ENCODE data around the gene DCUN1D2. TPM values are rescaled to one million over a fixed set of nuclear protein-coding genes. Genes with fewer than 3 reads are reported as not detected.
"Not testable (repeated sequence)": the region's sequence is repeated elsewhere in the genome, so short reads cannot be mapped to it uniquely, and the experiment has no call there.

DCUN1D2 gene
- total RNA-seq, 1 donor from 2014 or later = 12.9 TPM

DNA sequence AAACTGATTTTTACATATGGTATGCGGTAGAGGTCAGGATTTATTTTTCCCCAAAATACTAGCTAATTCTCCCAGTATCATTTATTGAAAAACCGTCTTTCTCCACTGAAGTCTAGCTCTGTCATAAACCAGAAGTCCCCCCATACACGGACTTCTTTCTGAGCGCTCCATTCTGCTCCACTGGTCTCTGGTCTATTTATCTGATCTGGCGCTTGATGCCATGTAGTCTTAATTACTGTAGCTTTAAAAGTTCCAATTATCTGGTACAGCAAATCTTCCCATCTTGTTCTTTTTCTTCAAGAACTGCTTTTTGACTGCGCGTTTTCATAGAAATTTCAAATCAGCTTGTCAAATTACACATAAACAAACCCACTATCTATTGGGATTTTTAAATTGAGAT is 13.7 kb downstream of the DCUN1D2 start:
- no peaks in the 10 kb centered on the region for H3K27me3 ChIP-seq (ENCODE audit: control insufficient read depth, insufficient read depth, low read length)
- TF ChIP-seq, protein P1, sequence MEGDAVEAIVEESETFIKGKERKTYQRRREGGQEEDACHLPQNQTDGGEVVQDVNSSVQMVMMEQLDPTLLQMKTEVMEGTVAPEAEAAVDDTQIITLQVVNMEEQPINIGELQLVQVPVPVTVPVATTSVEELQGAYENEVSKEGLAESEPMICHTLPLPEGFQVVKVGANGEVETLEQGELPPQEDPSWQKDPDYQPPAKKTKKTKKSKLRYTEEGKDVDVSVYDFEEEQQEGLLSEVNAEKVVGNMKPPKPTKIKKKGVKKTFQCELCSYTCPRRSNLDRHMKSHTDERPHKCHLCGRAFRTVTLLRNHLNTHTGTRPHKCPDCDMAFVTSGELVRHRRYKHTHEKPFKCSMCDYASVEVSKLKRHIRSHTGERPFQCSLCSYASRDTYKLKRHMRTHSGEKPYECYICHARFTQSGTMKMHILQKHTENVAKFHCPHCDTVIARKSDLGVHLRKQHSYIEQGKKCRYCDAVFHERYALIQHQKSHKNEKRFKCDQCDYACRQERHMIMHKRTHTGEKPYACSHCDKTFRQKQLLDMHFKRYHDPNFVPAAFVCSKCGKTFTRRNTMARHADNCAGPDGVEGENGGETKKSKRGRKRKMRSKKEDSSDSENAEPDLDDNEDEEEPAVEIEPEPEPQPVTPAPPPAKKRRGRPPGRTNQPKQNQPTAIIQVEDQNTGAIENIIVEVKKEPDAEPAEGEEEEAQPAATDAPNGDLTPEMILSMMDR (IDR thresholded peaks at IDR 0.05; ENCODE audit: insufficient read depth, low read length, poor library complexity, severe bottlenecking) = no peak
- DNase-seq (ENCODE audit: low read depth) = no peak
- H3K36me3 ChIP-seq (ENCODE audit: control insufficient read depth, insufficient read depth, low read length) = peaks cover 1% of the 10 kb centered on the region
- no peak overlapping the region for H3K4me3 ChIP-seq (ENCODE audit: low read depth, low read length)

DNA sequence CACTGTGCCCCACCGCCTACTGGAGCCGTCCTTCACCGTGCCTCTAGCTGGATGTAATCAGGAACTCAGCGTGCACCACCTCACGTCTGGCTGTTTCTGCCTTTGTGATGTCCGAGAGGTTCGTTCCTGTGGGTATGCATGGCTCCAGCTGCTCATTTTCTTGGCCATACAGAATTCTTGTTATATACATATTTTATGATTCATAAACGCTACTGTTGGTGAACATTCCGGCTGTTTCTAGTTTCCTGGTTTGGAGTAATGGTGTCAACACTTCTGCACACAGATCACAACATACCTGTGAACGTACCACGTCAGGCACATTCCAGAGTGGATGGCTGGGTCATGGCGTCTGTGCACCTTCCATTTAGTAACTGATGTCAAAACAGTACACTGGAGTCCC is 14.6 kb downstream of the DCUN1D2 start:
- no peaks in the 10 kb centered on the region for H3K27me3 ChIP-seq (ENCODE audit: control insufficient read depth, insufficient read depth, low read length)
- peaks cover 1% of the 10 kb centered on the region for H3K36me3 ChIP-seq (ENCODE audit: control insufficient read depth, insufficient read depth, low read length)
- DNase-seq (ENCODE audit: low read depth) = no peak
- H3K4me3 ChIP-seq (ENCODE audit: low read depth, low read length) = no peak overlapping the region
- TF ChIP-seq, protein P1 (IDR thresholded peaks at IDR 0.05; ENCODE audit: insufficient read depth, low read length, poor library complexity, severe bottlenecking) = no peak

DNA sequence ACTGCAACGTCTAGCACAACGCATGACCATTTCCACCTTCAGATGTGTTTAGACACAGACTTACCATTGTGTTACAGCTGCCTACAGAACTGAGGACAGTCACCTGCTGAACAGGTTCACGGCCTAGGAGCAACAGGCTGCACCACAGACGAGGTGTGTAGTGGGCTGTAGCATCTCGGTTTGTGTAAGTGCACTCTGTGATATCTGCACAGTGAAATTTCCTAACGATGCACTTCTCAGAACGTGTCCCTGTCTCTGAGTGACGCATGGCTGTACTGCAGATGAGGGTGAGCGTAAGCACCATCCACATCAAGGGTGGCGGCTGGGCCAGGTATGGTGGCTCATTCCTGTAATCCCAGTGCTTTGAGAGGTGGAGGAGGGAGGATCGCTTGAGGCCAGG is 15.2 kb downstream of the DCUN1D2 start:
- H3K4me3 ChIP-seq (ENCODE audit: low read depth, low read length) = no peak overlapping the region
- TF ChIP-seq, protein P1 (IDR thresholded peaks at IDR 0.05; ENCODE audit: insufficient read depth, low read length, poor library complexity, severe bottlenecking) = no peak
- no peaks in the 10 kb centered on the region for H3K27me3 ChIP-seq (ENCODE audit: control insufficient read depth, insufficient read depth, low read length)
- no peak for DNase-seq (ENCODE audit: low read depth)
- H3K36me3 ChIP-seq (ENCODE audit: control insufficient read depth, insufficient read depth, low read length) = peaks cover 1% of the 10 kb centered on the region

GRCh38 chr13:113474179-113474578 is 16.3 kb downstream of the DCUN1D2 start:
- DNase-seq (ENCODE audit: low read depth) = no peak
- no peaks in the 10 kb centered on the region for H3K27me3 ChIP-seq (ENCODE audit: control insufficient read depth, insufficient read depth, low read length)
- TF ChIP-seq, protein P1 (IDR thresholded peaks at IDR 0.05; ENCODE audit: insufficient read depth, low read length, poor library complexity, severe bottlenecking) = no peak
- H3K36me3 ChIP-seq (ENCODE audit: control insufficient read depth, insufficient read depth, low read length) = no peaks in the 10 kb centered on the region
- H3K4me3 ChIP-seq (ENCODE audit: low read depth, low read length) = no peak overlapping the region

DNA sequence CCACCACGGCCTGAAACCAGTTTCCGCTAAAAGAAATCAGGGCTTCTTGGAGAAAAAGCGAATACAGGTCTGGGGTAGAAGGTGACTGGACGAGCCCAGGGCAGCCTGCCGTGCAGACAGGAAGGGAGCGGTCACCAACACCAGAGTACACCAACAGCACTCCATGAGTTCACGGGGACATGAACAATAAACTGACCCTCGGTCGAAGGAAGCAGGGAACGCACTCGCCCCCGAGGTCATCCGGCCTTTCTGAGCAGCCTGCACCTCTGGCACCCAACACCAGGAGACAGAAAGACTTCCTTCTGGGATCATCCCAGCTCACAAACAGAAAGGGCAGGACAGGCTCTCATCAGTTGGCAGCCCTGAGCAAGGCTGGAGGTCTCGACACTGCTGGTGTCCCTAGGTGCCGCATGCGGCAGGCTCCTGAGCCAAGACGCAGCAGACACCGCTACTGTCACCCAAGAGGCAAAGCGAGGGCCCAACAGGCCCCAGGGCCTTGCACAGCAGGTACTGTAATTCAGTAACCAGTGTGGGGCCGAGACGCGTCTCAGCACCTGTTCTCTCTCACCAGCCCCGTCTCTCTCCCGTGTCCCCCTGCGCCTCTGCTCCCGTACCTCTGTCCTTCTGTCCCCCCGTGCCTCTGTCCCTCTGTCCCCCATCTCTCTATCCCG is 18.0 kb downstream of the DCUN1D2 start:
- H3K4me3 ChIP-seq (ENCODE audit: low read depth, low read length) = no peak overlapping the region
- H3K27me3 ChIP-seq (ENCODE audit: control insufficient read depth, insufficient read depth, low read length) = no peaks in the 10 kb centered on the region
- no peaks in the 10 kb centered on the region for H3K36me3 ChIP-seq (ENCODE audit: control insufficient read depth, insufficient read depth, low read length)
- no peak for DNase-seq (ENCODE audit: low read depth)
- TF ChIP-seq, protein P1 (IDR thresholded peaks at IDR 0.05; ENCODE audit: insufficient read depth, low read length, poor library complexity, severe bottlenecking) = no peak

DNA sequence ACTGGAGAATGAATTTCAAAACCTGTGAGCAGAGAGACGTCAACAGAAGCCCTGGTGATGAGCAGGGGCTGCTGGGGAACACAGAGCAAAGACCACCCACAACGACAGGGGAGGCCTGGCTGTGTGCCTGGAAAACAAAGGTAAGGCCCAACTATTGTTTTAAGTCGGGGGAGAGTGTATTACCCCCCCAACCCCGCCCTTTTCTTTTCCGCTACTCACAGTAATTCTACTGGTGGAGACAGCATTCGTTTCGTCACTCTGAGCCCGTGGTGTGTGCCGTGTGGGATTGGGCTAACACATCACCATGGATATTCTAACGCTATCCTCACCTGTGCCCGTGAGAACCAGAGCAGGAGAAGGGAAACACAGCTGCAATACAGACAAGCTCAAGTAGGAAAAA is 18.7 kb downstream of the DCUN1D2 start:
- TF ChIP-seq, protein P1 (IDR thresholded peaks at IDR 0.05; ENCODE audit: insufficient read depth, low read length, poor library complexity, severe bottlenecking) = no peak
- H3K27me3 ChIP-seq (ENCODE audit: control insufficient read depth, insufficient read depth, low read length) = no peaks in the 10 kb centered on the region
- H3K36me3 ChIP-seq (ENCODE audit: control insufficient read depth, insufficient read depth, low read length) = no peaks in the 10 kb centered on the region
- no peak overlapping the region for H3K4me3 ChIP-seq (ENCODE audit: low read depth, low read length)
- DNase-seq (ENCODE audit: low read depth) = no peak

DNA sequence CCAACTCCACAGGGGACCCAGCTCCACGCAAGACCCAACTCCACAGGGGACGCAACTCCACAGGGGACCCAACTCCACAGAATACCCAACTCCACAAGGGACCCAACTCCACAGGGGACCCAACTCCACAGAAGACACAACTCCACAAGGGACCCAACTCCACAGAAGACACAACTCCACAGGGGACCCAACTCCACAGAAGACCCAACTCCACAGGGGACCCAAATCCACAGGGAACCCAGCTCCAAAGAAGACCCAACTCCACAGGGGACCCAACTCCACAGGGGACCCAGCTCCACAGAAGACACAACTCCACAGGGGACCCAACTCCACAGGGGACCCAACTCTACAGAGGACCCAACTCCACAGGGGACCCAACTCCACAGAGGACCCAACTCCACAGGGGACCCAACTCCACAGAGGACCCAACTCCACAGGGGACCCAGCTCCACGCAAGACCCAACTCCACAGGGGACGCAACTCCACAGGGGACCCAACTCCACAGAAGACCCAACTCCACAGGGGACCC is 19.8 kb downstream of the DCUN1D2 start:
- H3K4me3 ChIP-seq (ENCODE audit: low read depth, low read length); H3K27me3 ChIP-seq (ENCODE audit: control insufficient read depth, insufficient read depth, low read length); H3K36me3 ChIP-seq (ENCODE audit: control insufficient read depth, insufficient read depth, low read length); DNase-seq (ENCODE audit: low read depth): not testable (repeated sequence)

Measured in kidney epithelial cell (primary cell).